Stimulated activated naive CD4-positive, alpha-beta T cell (primary cell): Measurements from ENCODE around the gene ZDHHC7.
"Not testable (repeated sequence)": the region's sequence is repeated elsewhere in the genome, so short reads cannot be mapped to it uniquely, and the experiment has no call there.

ENCODE experiments used
- DNase-seq, 6 experiments: peaks; one replicate each; lab custom pipeline; 2025; lab: John Stamatoyannopoulos, UW

ZDHHC7 gene

GRCh38 chr16:85042606-85043005, 31.3 kb upstream of the ZDHHC7 start:
- no peak for DNase-seq

GRCh38 chr16:85042167-85042526, 30.8 kb upstream of the ZDHHC7 start:
- no peak for DNase-seq

GRCh38 chr16:85041219-85042166, 30.2 kb upstream of the ZDHHC7 start:
- no peak for DNase-seq

- no peak for DNase-seq
Measured at GRCh38 chr16:85040685-85041084, 29.4 kb upstream of the ZDHHC7 start.

- no peak for DNase-seq
Measured at GRCh38 chr16:85037721-85038120, 26.4 kb upstream of the ZDHHC7 start.

GRCh38 chr16:85037050-85037410, 25.7 kb upstream of the ZDHHC7 start:
- DNase-seq: no peak

- no peak for DNase-seq
Measured at GRCh38 chr16:85036236-85037049, 25.1 kb upstream of the ZDHHC7 start.

GRCh38 chr16:85034591-85035433, 23.5 kb upstream of the ZDHHC7 start:
- DNase-seq: no peak

GRCh38 chr16:85033171-85033570, 21.8 kb upstream of the ZDHHC7 start:
- no peak for DNase-seq

- not testable (repeated sequence) for DNase-seq
Measured at GRCh38 chr16:85032187-85032586, 20.9 kb upstream of the ZDHHC7 start.

- no peak for DNase-seq
Measured at GRCh38 chr16:85031451-85031850, 20.1 kb upstream of the ZDHHC7 start.

- no peak for DNase-seq
Measured at GRCh38 chr16:85029981-85030401, 18.7 kb upstream of the ZDHHC7 start.

GRCh38 chr16:85029408-85029784, 18.1 kb upstream of the ZDHHC7 start:
- peak in 3 of 6 experiments; percentile 10 to 23 (median 12) for DNase-seq

- peak; percentile 41 to 55 (median 42) for DNase-seq
Measured at GRCh38 chr16:85028685-85029407, 17.5 kb upstream of the ZDHHC7 start.

- no peak for DNase-seq
Measured at GRCh38 chr16:85027958-85028684, 16.8 kb upstream of the ZDHHC7 start.

GRCh38 chr16:85027349-85027957, 16.1 kb upstream of the ZDHHC7 start, which contains the start of gene KIAA0513:
TSS of gene KIAA0513 (plus strand) at chr16:85027795. CDS start at chr16:85067072, 39,277 bp downstream.
- peak; percentile 89 to 97 (median 96) for DNase-seq

- no peak for DNase-seq
Measured at GRCh38 chr16:85026703-85027102, 15.4 kb upstream of the ZDHHC7 start.

- DNase-seq: no peak
Measured at GRCh38 chr16:85025781-85026653, 14.7 kb upstream of the ZDHHC7 start.

GRCh38 chr16:85019659-85020245, 8.4 kb upstream of the ZDHHC7 start:
- no peak for DNase-seq
